ENCODE data around the gene CHMP1A.
"Not testable (repeated sequence)": the region's sequence is repeated elsewhere in the genome, so short reads cannot be mapped to it uniquely, and the experiment has no call there.

Gene CHMP1A

DNA sequence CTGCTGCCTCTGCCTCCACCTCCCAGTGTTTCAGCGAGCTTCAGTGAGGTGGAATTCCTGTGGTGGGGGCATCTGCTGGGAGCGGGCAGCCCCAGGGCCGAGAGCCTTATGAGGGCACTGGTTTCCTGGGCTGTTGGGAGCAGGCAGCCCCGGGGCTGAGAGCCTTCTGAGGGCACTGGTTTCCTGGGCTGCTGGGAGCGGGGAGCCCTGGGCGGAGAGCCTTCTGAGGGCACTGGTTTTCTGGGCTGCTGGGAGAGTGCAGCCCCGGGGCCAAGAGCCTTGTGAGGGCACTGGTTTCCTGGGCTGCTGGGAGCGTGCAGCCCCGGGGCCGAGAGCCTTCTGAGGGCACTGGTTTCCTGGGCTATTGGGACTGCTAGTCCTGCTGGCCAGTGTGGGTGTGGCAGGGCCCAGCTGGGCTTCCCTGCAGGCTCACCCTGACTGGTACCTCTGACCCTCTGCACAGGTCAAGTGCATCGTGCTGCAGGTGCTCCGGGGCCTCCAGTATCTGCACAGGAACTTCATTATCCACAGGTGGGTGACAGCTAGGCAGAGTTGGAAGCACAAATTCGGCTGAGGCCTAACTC is 34.6 kb upstream of the CHMP1A start:
- DNase-seq = no peak

DNA sequence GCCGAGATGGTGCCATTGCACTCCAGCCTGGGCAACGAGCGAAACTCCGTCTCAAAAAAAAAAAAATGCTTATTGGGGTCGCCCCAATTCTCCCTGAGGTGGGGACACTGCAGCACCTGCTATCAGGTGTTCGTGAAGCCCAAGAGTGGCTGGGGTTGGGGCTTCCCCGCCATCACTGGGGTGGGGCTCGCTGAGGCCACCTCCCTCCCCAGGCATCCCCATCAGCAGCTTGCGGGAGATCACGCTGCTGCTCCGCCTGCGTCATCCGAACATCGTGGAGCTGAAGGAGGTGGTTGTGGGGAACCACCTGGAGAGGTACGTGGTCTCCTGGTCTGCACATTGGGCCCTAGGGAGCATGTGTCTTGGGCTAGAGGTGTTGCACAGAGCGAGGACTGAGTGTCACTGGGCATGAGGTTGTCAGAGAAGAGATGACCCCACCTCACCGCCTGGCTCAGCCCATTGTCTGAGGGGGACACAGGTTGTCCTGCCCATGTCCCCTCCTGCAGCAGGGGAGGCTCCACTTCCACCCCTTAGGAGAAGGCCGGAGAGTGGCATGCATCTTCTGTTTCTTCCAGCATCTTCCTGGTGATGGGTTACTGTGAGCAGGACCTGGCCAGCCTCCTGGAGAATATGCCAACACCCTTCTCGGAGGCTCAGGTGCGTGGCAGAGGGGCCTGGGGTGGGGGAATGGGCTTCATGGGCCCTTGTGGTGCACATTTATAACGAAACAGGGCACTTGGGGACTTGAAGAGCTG is 33.9 kb upstream of the CHMP1A start:
- DNase-seq = no peak

DNA sequence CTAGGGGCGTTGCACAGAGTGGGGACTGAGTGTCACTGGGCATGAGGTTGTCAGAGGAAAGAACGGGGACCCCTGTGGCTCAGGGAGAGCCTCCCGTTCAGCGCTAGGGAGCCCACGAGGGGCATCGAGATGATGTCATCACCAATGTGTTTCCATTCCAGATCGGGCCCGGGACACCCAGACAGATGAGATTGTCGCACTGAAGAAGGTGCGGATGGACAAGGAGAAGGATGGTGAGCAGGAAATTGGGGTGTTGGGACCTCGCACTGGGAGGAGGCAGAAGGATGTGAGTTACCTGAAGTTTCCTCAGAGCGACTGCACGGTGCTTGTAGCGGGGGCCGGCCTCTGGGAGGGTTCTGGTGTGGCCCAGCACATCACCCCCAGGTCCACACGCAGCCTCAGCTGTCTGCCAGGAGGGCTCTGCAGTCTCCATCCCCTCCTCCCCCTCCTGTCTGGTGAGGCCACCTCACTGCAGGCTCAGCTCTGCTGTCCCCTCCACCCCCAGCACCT is 32.9 kb upstream of the CHMP1A start:
- DNase-seq = no peak

DNA sequence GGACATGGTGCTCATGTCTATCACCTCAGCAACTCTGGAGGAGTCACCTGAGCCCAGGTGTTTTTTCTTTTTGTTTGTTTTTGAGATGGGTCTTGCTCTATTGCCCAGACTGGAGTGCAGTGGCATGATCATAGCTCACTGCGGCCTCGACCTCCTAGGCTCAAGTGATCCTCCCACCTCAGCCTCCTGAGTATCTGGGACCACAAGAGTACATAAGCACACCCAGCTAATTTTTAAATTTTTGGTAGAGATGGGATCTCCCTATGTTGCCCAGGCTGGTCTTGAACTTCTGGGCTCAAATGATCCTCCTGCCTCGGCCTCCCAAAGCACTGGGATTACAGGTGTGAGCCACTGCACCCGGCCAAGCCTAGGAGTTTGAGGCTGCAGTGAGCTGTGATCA is 32.1 kb upstream of the CHMP1A start:
- not testable (repeated sequence) for DNase-seq

DNA sequence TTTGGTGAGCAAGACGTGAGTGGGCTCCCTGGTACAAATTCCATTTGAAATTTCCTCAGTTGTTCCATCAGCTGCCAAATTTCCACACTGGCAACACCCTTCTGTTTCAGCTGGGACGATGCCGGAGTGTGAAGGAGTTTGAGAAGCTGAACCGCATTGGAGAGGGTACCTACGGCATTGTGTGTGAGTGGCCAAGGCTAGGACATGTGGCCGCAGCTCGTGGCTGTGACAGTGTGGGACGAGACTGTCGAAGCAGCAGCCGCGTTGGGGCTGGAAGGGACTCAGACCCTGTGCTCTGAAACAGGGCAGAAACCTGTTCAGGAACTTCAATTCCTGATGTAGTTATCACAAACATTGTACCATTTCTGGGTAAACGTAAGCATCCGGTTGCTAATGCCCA is 31.6 kb upstream of the CHMP1A start:
- no peak for DNase-seq

DNA sequence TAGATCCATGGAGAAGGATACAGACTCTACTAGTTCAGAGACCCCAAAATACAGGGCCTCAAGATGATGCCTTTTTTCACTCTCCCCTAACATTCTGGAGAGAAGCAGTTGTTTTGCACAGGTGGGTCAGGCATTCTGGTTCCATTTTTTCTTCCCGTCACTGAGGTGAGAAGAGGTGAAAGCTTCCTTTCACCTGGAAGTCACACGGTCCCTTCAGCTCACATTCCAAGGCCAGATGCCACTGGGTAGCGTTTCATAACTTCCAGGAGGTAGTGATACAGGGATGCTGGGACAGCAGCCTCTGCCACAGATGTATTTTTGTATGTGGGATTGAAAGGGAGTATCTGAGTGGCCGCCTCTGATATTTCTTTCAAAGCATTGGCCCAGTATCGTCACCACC is 30.9 kb upstream of the CHMP1A start:
- no peak for DNase-seq

DNA sequence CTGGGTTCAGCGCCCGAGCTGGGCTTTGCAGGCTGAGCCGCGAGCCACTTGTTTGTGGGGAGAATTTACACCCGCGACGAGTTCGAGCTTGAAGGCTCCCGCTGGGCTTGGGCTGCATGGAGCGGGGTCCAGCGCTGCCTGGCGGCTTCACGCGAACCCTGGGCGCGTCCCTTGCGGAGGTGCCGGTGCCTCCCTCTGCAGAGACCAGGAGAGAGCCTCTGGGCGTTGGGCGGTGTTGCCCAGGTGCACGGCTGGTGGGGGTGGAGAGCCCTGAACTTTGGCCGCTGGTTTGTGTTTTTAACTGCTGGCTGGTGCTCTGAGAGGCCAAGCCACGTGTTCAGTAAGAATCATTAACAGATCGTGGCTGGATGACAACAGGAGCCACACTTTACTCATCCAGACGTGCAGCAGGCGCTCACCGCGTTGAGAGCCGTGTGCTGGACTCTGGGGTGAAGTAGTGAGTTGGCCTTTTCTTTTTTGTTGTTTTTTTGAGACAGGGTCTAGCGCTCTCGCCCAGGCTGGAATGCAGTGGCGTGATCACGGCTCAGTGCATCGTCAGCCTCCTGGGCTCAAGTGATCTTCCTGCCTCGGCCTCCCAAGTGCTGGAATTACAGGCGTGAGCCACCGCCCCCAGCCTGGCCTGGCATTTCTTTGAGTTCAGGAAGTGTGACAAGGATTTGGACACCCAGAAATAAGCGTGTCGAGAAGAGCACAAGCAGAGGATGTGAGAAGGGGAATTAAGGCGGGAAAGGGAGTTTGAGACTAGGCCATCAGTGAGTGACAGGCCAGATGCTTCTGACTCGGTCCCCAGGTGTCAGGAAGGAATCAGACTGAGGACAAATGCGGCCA is 29.8 kb upstream of the CHMP1A start:
- DNase-seq = no peak

DNA sequence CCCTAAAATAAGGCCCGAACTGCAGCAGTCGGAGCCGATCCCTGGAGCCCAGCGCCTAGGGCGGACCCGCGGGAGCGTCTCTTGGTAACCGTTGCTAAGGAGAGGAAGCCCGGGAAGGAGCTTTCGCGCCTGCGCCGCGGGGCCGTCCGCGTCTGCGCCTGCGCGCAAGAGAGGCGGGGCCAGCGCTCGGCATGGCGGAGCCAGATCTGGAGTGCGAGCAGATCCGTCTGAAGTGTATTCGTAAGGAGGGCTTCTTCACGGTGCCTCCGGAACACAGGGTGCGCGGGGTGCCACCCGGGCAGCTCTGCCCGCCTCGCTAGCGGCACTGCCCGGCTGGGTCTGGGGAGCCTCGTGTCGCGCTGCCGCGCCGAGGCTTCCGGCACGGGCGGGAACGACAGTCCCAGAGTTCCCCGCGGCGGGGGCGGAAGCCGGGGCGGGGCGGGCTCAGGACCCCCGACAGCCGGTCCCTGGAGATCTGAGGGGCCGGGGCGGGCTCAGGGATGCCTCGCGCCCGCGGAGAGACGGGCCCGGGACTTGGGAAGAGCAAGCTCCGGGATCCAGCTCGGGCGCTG is 29.1 kb upstream of the CHMP1A start, which contains the start of gene CDK10:
CDK10 (plus strand) TSS at position 170 of the 572 bp plus-strand sequence; CDS start at position 192, 22 bp downstream.
- peak; percentile 94 for DNase-seq

DNA sequence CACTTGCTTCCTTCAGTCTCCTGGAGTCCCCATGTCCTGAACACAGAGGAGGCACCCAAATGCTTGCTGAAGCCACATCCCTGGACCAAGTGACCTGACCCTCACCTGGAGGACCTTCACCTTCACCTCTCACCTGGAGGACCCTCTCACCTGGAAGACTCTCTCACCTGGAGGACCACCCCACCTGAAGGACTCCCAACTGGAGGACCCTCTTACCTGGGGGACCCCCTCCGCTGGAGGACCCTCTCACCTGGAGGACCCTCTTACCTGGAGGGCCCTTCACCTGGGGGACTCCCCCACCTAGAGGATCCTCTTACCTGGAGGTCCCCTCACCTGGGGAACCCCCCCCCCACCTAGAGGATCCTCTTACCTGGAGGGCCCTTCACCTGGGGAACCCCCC is 28.4 kb upstream of the CHMP1A start:
- no peak for DNase-seq

DNA sequence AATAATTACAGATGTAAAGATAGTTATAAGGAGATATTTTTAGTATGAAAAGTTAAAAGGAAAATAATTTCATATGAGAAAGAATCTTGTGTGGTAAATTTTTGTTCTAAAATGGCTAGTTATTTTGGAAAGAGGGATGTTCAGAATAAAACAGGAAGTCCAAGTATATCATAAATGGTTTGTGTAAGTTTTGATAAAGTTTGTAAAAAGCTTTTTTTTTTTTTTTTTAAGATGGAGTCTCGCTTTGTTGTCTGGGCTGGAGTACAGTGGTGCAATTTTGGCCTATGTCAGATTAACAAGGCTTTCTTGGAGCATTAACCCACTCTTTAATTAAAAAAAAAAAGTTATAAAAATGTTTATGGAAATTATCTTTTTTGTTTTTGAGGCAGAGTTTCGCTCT is 20.8 kb upstream of the CHMP1A start:
- DNase-seq = no peak

DNA sequence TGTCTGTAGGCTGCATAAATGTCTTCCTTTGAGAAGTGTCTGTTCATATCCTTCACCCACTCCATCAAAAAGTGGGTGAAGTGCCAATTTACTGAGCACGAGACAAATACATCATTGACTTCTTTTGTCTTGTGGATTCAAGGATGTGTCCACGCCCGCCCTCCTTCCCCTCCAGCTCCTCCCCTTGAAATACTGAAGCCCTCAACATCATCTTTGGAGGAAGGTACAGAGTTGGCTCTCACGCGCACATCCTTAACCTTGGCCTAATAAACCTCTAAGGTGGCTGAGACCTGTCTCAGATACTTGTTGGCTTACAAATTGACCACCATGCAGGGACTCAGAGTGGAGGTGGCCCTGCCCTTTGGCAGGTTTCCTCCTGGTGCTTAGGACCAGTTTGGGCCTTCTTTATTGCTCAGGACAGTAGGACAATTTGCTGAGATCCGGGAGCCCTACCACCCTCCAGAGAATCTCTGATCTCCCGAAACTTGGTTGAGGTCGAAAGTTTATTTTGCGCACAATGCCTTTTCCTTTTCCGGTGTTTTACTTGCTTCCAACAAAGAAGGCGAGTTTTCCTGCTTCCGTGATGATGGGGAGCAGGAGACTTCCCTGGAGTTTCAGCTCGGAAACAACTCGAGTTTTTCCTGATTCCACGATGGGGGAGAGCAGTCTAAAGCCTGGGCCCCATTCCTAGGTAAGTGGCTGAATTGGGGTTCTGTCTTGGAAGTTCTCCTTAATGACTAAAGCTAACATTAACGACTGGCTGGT is 14.9 kb upstream of the CHMP1A start:
- DNase-seq = no peak

DNA sequence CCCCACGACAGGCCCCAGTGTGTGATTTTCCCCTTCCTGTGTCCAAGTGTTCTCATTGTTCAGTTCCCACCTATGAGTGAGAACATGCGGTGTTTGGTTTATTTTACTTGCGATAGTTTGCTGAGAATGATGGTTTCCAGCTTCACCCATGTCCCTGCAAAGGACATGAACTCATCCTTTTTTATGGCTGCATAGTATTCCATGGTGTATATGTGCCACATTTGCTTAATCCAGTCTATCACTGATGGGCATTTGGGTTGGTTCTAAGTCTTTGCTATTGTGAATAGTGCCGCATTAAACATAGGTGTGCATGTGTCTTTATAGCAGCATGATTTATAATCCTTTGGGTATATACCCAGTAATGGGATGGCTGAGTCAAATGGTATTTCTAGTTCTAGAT is 14.1 kb upstream of the CHMP1A start:
- not testable (repeated sequence) for DNase-seq

DNA sequence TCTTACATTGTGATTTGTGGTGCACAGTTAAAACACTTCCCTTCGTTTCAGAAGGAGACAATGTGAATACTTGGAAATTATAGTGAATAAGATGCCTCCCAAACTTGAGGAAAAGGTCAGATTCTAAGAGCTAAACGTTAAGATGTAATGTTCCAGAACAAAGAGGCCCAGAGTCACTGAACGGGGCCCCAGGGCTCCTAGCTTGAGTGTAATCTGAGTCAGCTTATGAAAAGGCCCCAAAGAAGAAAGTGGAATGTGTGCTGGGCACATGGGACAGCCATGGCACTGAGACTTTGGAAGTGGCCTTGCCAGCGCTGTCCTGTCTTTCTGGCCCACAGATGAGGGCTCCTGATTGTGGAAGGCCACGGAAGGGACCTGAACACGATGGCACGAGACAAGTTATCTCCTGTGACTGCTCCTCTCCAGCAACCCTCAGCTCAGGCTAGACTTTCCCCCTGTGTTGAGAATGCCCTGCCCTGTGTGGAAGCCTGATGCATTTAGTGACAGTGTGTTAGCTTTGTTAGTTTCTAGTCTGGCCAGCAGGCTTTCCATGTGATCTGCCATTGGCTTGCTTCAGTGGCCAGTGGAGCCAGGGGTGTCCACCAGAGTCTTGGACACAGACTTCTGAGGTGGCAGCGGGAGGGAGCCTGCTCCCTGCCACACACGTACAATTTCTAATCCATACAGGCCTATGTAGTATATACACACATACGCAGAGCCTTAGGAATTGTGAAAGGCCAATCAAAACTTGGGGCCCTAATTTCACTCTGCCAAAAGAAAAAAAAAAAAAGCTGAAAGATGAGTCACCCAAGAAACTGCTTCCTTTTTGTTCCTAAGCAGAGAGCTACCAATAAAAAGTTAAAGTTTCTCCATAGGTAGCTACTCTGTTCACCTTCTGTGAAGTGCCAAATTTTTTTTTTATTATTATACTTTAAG is 13.3 kb upstream of the CHMP1A start:
- DNase-seq = no peak

DNA sequence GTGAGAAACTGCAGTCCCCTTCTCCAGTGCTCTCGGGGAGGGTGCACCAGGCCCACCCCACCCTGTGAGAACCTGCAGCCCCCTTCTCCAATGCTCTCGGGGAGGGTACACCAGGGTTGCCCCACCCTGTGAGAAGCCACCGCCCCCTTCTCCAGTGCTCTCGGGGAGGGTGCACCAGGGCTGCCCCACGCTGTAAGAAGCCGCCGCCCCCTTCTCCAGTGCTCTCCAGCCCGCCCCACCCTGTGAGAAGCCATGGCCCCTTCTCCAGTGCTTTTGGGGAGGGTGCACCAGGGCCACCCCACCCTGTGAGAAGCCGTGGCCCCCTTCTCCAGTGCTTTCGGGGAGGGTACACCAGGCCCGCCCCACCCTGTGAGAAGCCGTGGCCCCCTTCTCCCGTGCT is 12.2 kb upstream of the CHMP1A start:
- no peak for DNase-seq

DNA sequence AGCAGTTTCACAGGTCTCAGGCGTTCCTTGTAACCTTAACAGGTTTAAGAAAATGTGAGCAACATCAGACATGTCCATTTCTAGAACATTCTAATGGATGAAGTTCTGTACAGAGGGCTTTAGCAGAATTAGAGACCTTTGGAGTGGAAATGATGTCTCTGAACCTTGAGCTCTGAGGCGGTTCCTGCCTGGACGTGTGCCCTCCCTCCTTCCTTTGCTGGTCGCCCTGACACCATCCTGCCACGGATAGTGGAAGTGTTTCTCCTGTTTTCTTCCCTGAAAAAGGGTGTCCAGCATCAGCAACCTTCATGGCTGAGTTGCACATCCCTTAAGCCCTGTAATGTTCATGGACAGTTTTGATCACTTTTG is 11.3 kb upstream of the CHMP1A start:
- no peak for DNase-seq

DNA sequence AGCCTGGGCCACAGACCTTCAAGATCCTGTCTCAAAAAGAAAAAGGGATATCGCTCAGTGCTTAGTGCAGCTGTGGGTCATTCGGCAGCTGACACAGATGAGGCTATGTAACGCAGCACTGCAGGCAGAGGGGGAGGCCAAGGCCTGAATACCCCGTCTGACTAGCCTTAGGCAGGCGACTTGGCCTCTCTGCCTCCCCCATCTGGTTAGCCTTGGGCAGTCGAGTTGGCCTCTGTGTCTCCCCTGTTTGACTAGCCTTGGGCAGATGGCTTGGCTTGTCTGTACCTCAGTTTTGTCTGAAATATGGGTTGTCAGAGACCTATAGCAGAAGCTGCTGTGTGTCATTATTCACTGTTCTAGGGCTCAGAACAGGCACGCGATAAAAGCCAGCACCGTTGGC is 10.1 kb upstream of the CHMP1A start:
- DNase-seq = no peak

DNA sequence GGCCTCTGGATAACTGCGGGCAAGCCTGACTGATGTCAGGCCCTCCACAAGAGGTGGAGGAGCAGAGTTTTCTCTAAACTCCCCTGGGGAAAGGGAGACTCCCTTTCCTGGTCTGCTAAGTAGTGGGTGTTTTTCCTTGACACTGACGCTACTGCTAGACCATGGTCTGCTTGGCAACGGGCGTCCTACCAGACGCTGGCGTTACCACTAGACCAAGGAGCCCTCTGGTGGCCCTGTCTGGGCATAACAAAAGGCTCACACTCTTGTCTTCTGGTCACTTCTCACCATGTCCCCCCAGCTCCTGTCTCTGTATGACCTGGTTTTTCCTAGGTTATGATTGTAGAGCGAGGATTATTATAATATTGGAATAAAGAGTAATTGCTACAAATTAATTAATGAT is 9.5 kb upstream of the CHMP1A start:
- DNase-seq = not testable (repeated sequence)

DNA sequence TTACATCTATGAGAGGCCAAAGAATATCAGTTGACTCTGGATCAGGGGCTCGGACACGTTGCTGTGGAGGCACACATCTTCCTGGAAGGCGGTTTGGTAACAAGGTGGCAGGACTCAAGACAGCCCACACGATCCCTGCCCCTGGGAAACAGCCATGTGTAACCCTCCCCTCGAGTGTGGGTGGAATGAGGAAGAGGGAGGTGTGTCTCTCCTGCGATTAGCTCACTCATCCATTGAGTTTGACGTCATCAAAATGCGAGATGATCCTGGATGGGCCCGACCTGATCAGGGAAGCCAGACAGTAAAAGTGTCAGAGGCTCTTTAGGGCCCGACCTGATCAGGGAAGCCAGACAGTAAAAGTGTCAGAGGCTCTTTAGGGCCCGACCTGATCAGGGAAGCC is 6.7 kb upstream of the CHMP1A start:
- not testable (repeated sequence) for DNase-seq

DNA sequence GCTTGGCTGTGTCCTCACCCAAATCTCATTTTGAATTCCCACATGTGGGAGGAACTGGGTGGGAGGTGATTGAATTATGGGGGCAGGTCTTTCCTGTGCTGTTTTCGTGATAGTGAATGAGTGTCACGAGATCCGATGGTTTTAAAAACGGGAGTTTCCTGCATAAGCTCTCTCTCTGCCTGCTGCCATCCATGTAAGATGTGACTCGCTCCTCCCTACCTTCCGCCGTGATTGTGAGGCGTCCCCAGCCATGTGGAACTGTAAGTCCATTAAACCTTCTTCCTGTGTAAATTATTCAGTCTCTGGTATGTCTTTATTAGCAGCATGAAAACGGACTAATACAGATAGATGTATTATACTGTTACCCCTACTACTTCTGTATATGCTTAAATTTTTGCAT is 3.7 kb upstream of the CHMP1A start:
- DNase-seq = no peak

DNA sequence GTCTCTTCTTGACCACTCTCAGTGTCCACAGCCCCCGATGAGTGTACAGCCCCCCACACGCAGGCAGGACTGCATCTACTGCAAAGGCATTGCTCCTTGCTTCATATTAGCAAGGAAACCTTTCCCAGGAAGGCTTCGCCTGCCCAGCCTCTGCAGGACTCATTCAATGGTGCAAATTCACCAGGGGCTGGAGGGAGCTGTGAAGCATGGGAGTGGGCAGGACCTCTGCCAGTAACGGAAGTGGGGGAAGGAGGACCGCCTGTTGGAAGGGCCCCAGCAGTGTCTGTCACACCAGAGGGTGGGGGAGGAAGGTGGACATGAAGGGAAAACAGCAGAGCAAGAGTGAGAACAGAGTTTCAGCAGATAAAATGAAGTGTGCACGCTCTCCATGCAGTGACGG is 2.6 kb upstream of the CHMP1A start:
- DNase-seq = no peak

DNA sequence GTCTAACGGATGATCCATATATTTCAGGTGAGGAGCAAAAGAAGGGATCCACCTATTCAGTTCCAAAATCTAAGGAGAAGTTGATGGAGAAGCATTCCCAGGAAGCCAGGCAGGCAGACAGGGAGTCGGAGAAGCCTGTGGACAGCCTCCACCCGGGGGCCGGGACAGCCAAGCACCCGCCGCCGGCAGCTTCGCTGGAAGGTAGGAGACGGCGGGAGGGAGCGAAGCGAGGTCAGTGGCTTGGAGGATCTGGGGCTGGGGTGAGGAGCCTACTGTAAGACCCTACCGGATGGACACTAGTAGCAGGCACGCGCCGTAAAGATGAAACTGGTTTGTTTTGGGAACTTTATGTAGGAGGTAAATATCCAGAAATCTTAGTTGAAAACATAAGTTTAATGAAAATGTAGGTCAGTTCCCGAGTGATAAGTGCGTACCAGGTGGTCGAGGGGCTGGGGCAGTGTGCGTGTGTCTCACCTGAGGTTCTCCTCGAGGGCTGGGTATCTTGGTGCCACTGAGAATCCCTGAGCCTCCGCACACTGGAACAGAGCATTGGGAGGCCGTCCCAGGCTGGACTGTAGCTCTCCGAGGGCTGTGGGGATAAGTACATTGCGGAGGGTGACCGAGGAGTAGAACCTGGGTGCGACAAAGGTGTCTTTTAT is 842 bp upstream of the CHMP1A start:
- no peak for DNase-seq
